ENCODE measurements around the gene MROH7. TPM values are rescaled to one million over a fixed set of nuclear protein-coding genes. Genes with fewer than 3 reads are reported as not detected.

MROH7 gene
- total RNA-seq (2016; rRNA removed; fragmentation: Illumina TruSeq; extraction: Trizol): 0.09 TPM in 1 of 2 replicates, not detected in the other
- total RNA-seq (2016; cell fraction: cytosol; rRNA removed; fragmentation: Illumina TruSeq; extraction: Trizol; ENCODE audit: low read depth): not detected in 2 replicates
- total RNA-seq (2016; cell fraction: insoluble cytoplasmic fraction; rRNA removed; fragmentation: Illumina TruSeq; extraction: Trizol): not detected in 2 replicates
- total RNA-seq (2016; cell fraction: membrane; rRNA removed; fragmentation: Illumina TruSeq; extraction: Trizol): not detected in 2 replicates
- total RNA-seq (2016; cell fraction: nucleus; rRNA removed; fragmentation: Illumina TruSeq; extraction: Trizol): not detected in 2 replicates
- polyA plus RNA-seq (2011; rRNA removed): 0.08 and 0.09 TPM in 2 replicates
- polyA plus RNA-seq (2011; cell fraction: cytosol; rRNA removed): not detected in 2 replicates
- polyA plus RNA-seq (2011; cell fraction: nucleus; rRNA removed): 0.27 and 0.29 TPM in 2 replicates
- polyA plus RNA-seq (2012): 0.05 and 0.12 TPM in 2 replicates
- polyA plus RNA-seq (2016; cell fraction: cytosol; fragmentation: Illumina TruSeq; extraction: Trizol; ENCODE audit: low read depth): not detected in 2 replicates
- not detected in 2 replicates for polyA plus RNA-seq (2016; cell fraction: insoluble cytoplasmic fraction; fragmentation: Illumina TruSeq; extraction: Trizol; ENCODE audit: low read depth)
- polyA plus RNA-seq (2016; cell fraction: membrane; fragmentation: Illumina TruSeq; extraction: Trizol; ENCODE audit: low read depth): not detected in 2 replicates
- polyA plus RNA-seq (2016; cell fraction: nucleus; fragmentation: Illumina TruSeq; extraction: Trizol; ENCODE audit: insufficient read depth, low read depth): not detected in 2 replicates
- 0.16 and 1.7 TPM in 2 replicates for polyA minus RNA-seq (2011; rRNA and poly(A)+ RNA removed; ENCODE audit: low replicate concordance)
- polyA minus RNA-seq (2011; cell fraction: cytosol; rRNA and poly(A)+ RNA removed): not detected in 2 replicates
- 0.37 TPM in 1 of 2 replicates, not detected in the other for polyA minus RNA-seq (2011; cell fraction: nucleus; rRNA and poly(A)+ RNA removed)
- Bru-seq, nascent RNA: percentile 19 among the genes with signal in this experiment
- BruChase-seq, experiment 1, labeled RNA remaining after a 6-hour chase: not detected
- not detected for BruChase-seq, experiment 2, labeled RNA remaining after a 2-hour chase
- long read RNA-seq, experiment 1: 0 reads
- long read RNA-seq, experiment 2: 0 reads

GRCh38 chr1:54640863-54641836 is at the start of gene MROH7:
Gene MROH7 (plus strand): TSS chr1:54641786. CDS start chr1:54652927, 11,141 bp downstream.
- peak; percentile 52 for ATAC-seq
- Histone ChIP-seq H3K9me3 (ENCODE audit: low read length) (peaks cover 16% of the 10 kb centered on the region), H3K36me3 (replicated peaks in 1 of 2; ENCODE audit: control insufficient read depth in 1 of 2, insufficient read depth in 2 of 2, low read length in 2 of 2) (no peaks in the 10 kb centered on the region), H4K20me1 (ENCODE audit: insufficient read depth, low read length) (no peaks in the 10 kb centered on the region), H3K4me2 (ENCODE audit: low read depth, low read length) (no peak within 1 kb of the TSS), H3K79me2 (ENCODE audit: insufficient read depth, low read length) (no peaks in the 10 kb centered on the region), H3K9ac (ENCODE audit: insufficient read depth, low read depth, low read length) (no peak within 1 kb of the TSS; the same call in 1 of the 2 replicates), H3K27me3 (ENCODE audit: control insufficient read depth in 1 of 2, insufficient read depth in 2 of 2, low read length in 2 of 2) (no peaks in the 10 kb centered on the region; a peak in 1 of 5 replicates), H3K27ac (ENCODE audit: extremely low read length, insufficient read depth, low read length) (no peak within 1 kb of the TSS), H3K4me1 (ENCODE audit: insufficient read depth, low read length) (peaks cover 54% of the 10 kb centered on the region), H2AFZ (ENCODE audit: low read length) (no peak within 1 kb of the TSS), H3K4me3 (replicated peaks in 1 of 3; ENCODE audit: insufficient read depth in 1 of 3, low read depth in 2 of 3, low read length in 3 of 3) (no peak within 1 kb of the TSS)
- intact Hi-C loops (cut with micrococcal nuclease; ENCODE audit: unreplicated experiment): no loop called here
- TF ChIP-seq SYNCRIP (IDR thresholded peaks at IDR 0.05; ENCODE audit: insufficient read depth, low read depth, low read length): no peak
- TF ChIP-seq ZBTB2 (CRISPR knock-in tag; IDR thresholded peaks at IDR 0.05; ENCODE audit: low read depth): no peak
- TF ChIP-seq, protein P1, sequence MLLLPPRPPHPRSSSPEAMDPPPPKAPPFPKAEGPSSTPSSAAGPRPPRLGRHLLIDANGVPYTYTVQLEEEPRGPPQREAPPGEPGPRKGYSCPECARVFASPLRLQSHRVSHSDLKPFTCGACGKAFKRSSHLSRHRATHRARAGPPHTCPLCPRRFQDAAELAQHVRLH (CRISPR knock-in tag; IDR thresholded peaks at IDR 0.05; ENCODE audit: borderline replicate concordance, low read depth): no peak
- TF ChIP-seq PAF1 (CRISPR knock-in tag; IDR thresholded peaks at IDR 0.05): no peak
- no peak for TF ChIP-seq CREB1 (IDR thresholded peaks at IDR 0.05)
- peak; percentile 14; the same call in 1 of the 2 replicates for TF ChIP-seq CREB1 (CRISPR knock-in tag; IDR thresholded peaks at IDR 0.05)
- TF ChIP-seq RFX3 (CRISPR knock-in tag; IDR thresholded peaks at IDR 0.05): no peak
- peak; percentile 22; the same call in 1 of the 2 replicates for TF ChIP-seq HNF4A (CRISPR knock-in tag; IDR thresholded peaks at IDR 0.05)
- no peak for TF ChIP-seq ZNF383 (CRISPR knock-in tag; IDR thresholded peaks at IDR 0.05; ENCODE audit: borderline replicate concordance)
- no peak for DNase-seq (ENCODE audit: low spot score)
- BruUV-seq (replicated peaks): no TSS peak
- in situ Hi-C loops (cut with HindIII; ENCODE audit: extremely low pct_ligation_motif_present, low pct_unique_long_range_greater_than_20kb): no loop called here
- POLR2A ChIA-PET: no interaction called here
- FAIRE-seq: no peak
- CTCF ChIA-PET (ENCODE audit: low intra/inter-chr PET ratio, low total read pairs): no interaction called here
- 7% methylated on average over 7 of the region's 8 CpGs for WGBS (ENCODE audit: low lambda C conversion rate)

Measured in HepG2 (cell line).